Activated CD8-positive, alpha-beta memory T cell treated with anti-CD3 and anti-CD28 coated beads for 1 hour (primary cell): ENCODE measurements around the gene LDLRAD1.
"Not testable (repeated sequence)": the region's sequence is repeated elsewhere in the genome, so short reads cannot be mapped to it uniquely, and the experiment has no call there.

Experiments
- DNase-seq, 2 donors: peaks; one replicate each; pipeline ENCODE4 v3.0.0-alpha.2; 2020; ENCODE audit warnings: low read depth in 1 of 2; ENCODE audit errors: extremely low read depth in 1 of 2

Gene LDLRAD1, protein sequence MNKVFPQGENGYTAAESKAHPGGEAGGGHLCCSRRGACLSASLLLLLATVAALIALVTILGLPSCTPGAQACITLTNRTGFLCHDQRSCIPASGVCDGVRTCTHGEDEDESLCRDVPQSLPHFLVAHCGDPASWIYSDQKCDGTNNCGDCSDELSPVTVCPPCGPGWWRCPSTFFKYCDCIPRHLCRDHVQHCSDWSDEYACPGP

GRCh38 chr1:54017979-54018378 lies at the start of gene LDLRAD1:
TSS of gene LDLRAD1 (minus strand) at chr1:54018186. CDS start at chr1:54018112, 74 bp downstream.
- no peak for DNase-seq

- DNase-seq = no peak
These were observed 46.3 kb upstream of the LDLRAD1 start for GRCh38 chr1:54064299-54064698.

- no peak for DNase-seq
These were observed 36.4 kb upstream of the LDLRAD1 start for GRCh38 chr1:54054438-54054749.

- DNase-seq = peak in 1 of 2 donors; percentile 1
These were observed 35.9 kb upstream of the LDLRAD1 start for GRCh38 chr1:54053745-54054437.

DNA sequence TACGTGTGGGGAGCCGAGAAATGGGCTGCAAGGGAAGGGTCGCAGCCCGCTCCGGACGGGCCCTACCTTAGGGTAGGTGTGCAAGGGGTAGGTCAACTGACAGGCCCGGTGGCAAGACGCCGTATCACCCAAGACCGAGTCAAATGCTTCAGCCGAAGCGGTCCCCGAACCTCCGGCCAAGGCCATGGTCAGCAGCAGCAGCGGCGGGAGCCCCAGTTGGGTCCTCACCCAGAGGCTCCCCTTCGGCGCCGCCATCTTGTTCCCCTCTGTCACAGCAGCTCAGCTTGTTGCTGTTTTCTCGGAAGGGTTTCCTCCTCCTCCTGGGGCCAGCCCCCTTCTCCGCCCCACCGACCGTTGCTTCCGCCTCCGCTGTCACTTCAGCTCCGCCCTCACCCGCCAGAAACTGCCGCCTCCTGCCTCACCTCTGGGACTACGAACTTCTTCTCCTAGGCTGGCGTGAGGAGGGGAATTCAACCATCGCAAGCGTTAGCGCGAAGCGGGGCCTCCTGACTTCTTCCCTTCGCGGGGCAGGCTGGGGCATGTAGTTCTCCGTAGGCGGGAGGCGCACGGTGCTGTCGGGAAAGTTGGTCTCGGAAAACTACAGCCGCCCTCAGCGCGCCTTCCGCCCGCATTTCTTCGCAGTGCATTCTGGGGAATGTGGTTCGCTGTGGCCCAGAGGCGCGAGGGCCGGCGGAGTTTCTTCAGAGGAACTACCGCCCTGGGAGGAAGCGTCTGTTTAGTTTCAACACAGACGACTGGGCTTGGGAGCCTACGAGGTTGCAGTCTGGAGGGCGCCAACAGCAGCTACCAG lies 35.2 kb upstream of the LDLRAD1 start, which contains the start of the genes TCEANC2 and TMEM59:
TCEANC2 (plus strand) TSS at position 675 of the 811 bp plus-strand sequence. CDS start 815 bp downstream, outside the sequence.
TMEM59 (minus strand) TSS at position 271 of the 811 bp plus-strand sequence; CDS start at position 255, 16 bp downstream.
- peak; percentile 90 to 94 for DNase-seq

DNA sequence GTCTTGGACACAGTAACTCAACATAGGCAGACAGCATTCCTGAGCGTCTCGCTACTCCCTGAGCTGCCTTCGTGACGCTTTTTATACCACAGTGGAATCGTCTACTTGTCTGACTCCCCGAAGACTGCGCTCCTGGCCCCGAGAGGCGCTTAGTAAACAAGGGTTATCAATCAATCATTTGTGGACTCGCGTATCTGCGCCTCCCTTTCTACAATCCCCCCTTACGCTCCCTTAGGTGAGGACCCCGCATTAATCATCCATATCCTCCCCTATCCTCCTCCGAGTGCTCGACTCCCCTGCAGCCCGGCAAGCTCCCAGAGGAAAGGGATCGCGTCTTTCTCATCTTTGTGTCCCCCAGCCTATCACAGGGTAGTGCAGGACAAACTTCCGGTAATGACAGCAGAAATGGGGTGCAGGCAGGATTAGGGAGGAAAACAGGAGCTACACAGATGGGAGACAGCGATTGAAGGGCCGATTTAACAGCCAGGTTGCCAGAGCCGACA lies 34.5 kb upstream of the LDLRAD1 start:
- DNase-seq = peak; percentile 3 to 6

DNA sequence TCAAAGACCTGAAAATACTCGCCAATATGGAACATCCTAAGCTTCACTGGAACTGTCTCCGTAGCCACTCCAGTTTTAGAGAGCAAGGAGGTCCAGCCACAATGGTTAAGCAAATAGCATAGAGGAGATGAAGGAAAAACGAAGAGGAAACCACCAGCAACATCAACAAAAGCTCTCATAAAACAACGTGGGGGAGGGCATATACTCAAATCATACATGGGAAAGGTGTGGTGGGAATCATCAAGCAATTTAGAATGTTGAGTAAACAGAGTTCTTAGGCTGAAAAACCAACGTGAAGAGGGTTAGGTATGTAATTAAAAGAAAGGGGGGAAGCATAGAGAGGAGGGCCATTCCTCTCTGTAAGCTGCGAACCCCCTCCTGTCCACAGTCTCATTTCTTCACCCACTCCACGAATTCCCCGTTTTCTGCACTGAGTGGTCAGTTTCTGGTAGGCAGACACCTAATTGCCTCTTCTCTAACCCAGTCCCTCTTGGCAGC lies 34.0 kb upstream of the LDLRAD1 start:
- DNase-seq = no peak

GRCh38 chr1:54050435-54050834 lies 32.4 kb upstream of the LDLRAD1 start:
- not testable (repeated sequence) for DNase-seq

- no peak for DNase-seq
These were observed 29.7 kb upstream of the LDLRAD1 start for GRCh38 chr1:54047384-54048305.

- no peak for DNase-seq
These were observed 28.8 kb upstream of the LDLRAD1 start for GRCh38 chr1:54046671-54047383.

GRCh38 chr1:54045496-54045895 lies 27.5 kb upstream of the LDLRAD1 start:
- DNase-seq = no peak

GRCh38 chr1:54041806-54042205 lies 23.8 kb upstream of the LDLRAD1 start:
- DNase-seq = no peak

DNA sequence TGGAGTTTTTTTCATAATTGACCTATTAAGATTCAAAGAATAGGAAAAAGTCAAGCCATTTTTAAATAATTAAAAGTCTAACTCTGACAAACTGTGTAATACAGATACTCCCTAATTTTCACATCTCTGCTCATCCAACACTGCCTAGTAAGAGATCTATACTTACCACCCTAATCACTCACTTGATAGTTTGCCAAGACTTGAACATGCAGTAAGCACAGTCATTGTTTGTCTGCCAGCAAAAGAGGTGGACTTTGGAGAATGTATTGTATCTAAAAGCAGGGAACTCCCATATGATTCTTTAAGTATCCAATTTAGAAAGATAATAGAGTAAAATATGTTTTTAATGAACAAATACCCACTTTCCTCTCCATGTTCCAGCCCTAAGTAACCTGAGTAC lies 19.5 kb upstream of the LDLRAD1 start:
- DNase-seq = no peak

GRCh38 chr1:54028306-54029251 lies 10.6 kb upstream of the LDLRAD1 start:
- no peak for DNase-seq

GRCh38 chr1:54027848-54028247 lies 9.9 kb upstream of the LDLRAD1 start:
- no peak for DNase-seq

DNA sequence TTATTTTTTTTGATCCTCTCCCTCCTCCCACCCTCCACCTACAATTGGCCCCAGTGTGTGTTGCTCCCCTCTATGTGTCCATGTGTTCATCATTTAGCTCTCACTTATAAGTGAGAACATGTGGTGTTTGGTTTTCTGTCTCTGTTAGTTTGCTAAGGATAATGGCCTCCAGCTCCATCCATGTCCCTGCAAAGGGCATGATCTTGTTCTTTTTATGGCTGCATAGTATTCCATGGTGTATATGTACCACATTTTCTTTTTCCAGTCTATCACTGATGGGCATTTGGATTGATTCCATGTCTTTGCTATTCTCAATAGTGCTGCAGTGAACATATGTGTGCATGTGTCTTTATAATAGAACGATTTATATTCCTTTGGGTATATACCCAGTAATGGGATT lies 6.8 kb upstream of the LDLRAD1 start:
- DNase-seq = not testable (repeated sequence)

DNA sequence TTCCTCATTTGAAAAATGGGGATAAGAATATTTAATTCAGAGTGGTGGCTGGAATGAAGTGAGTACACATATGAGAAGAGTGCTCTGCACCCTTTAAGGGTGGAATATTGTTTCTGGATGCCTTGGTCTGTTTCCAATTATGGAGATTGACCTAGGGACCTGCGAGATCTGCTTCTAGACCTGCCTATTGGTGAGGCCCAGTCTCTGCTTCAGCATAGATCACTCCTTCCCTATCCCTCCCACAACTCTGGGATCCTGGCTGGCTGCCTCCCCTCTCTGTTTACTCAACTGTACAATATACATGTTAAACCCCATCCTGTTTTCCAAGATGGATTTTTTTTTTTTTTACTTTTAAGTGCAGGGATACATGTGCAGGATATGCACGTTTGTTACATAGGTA lies 6.4 kb upstream of the LDLRAD1 start:
- no peak for DNase-seq

DNA sequence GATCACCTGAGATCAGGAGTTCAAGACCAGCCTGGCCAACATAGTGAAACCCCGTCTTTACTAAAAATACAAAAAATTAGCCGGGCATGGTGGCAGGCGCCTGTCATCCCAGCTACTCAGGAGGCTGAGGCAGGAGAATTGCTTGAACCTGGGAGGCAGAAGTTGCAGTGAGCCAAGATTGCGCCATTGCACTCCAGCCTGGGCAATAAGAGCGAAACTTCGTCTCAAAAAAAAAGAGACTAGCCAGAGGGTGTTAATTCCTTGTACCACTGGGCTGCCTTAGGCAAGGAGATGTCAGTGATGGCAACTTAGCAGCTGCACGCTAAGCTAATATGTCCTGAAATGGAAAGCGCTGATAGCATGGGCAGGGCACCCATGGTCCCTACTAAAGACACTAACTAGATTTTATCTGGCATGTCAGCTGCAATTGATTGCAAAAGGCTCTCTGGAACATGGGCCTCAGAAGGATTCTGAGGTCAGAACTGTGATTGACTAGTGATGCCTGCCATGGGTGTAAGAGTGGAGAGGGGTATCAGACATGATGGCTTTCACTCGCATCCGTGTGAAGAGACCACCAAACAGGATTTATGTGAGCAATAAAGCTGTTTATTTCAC lies 1.7 kb upstream of the LDLRAD1 start:
- DNase-seq = not testable (repeated sequence)
